Endothelial cell of hepatic sinusoid (primary cell): ENCODE data around the gene PPP1R1B.

Source experiments
- in situ Hi-C: cut with HindIII; loops from 2 replicates; pipeline ENCODE4 v1.10.0; 2017; ENCODE audit warnings: low sequenced_read_pairs

The PPP1R1B gene

GRCh38 chr17:39666231-39666600, 39.5 kb downstream of the PPP1R1B start:
- in situ Hi-C loops, result no loop called here

- in situ Hi-C loops, result no loop called here
Observed at GRCh38 chr17:39666601-39667261, 40.0 kb downstream of the PPP1R1B start.

- in situ Hi-C loops, result no loop called here
Observed at GRCh38 chr17:39667262-39667944, 40.7 kb downstream of the PPP1R1B start.

GRCh38 chr17:39667945-39668924, 41.5 kb downstream of the PPP1R1B start, which contains the start of gene PNMT:
Gene PNMT (plus strand): TSS chr17:39668453. CDS start chr17:39668476, 23 bp downstream.
- in situ Hi-C loops, result no loop called here

GRCh38 chr17:39669897-39670735, 43.4 kb downstream of the PPP1R1B start:
- in situ Hi-C loops, result loop anchor here (10.0 kb wide), 1 partner anchor 55 kb away; no protein-coding TSS in a partner anchor

- in situ Hi-C loops, result loop anchor here (10.0 kb wide), 1 partner anchor 56 kb away; no protein-coding TSS in a partner anchor
Observed at GRCh38 chr17:39670746-39671145, 44.0 kb downstream of the PPP1R1B start.

- in situ Hi-C loops, result loop anchor here (10.0 kb wide), 1 partner anchor 57 kb away; no protein-coding TSS in a partner anchor
Observed at GRCh38 chr17:39671651-39672521, 45.1 kb downstream of the PPP1R1B start.

- in situ Hi-C loops, result loop anchor here (10.0 kb wide), 1 partner anchor 58 kb away; no protein-coding TSS in a partner anchor
Observed at GRCh38 chr17:39672522-39673334, 46.0 kb downstream of the PPP1R1B start.

GRCh38 chr17:39673335-39674081, 46.8 kb downstream of the PPP1R1B start:
- in situ Hi-C loops, result loop anchor here (10.0 kb wide), 1 partner anchor 59 kb away; no protein-coding TSS in a partner anchor

- in situ Hi-C loops, result loop anchor here (10.0 kb wide), 1 partner anchor 59 kb away; no protein-coding TSS in a partner anchor
Observed at GRCh38 chr17:39674179-39674578, 47.4 kb downstream of the PPP1R1B start.

GRCh38 chr17:39674702-39675389, 48.1 kb downstream of the PPP1R1B start:
- in situ Hi-C loops, result loop anchor here (10.0 kb wide), 1 partner anchor 60 kb away; no protein-coding TSS in a partner anchor

- in situ Hi-C loops, result loop anchor here (10.0 kb wide), 1 partner anchor 61 kb away; no protein-coding TSS in a partner anchor
Observed at GRCh38 chr17:39675390-39676082, 48.8 kb downstream of the PPP1R1B start.

- in situ Hi-C loops, result loop anchor here (10.0 kb wide), 1 partner anchor 62 kb away; no protein-coding TSS in a partner anchor
Observed at GRCh38 chr17:39676198-39676819, 49.6 kb downstream of the PPP1R1B start.

GRCh38 chr17:39677072-39677471, 50.3 kb downstream of the PPP1R1B start:
- in situ Hi-C loops, result loop anchor here (10.0 kb wide), 1 partner anchor 62 kb away; no protein-coding TSS in a partner anchor
